Measurements from ENCODE around the gene KRTAP2-4.

GRCh38 chr17:41098042-41098441 lies 32.4 kb upstream of the KRTAP2-4 start, which contains the start of gene KRTAP4-8:
- TF ChIP-seq EZH2 (IDR thresholded peaks at IDR 0.05), result no peak
- TF ChIP-seq POLR2AphosphoS5 (IDR thresholded peaks at IDR 0.05; ENCODE audit: borderline replicate concordance, low read depth, low read length), result no peak
